ENCODE data around the gene GRIK4.
"Not testable (repeated sequence)": the region's sequence is repeated elsewhere in the genome, so short reads cannot be mapped to it uniquely, and the experiment has no call there.

Gene GRIK4

GRCh38 chr11:120578596-120579154, 67.1 kb downstream of the GRIK4 start:
- DNase-seq (ENCODE audit: low read depth, low spot score): no peak
- Histone ChIP-seq H3K27me3 (ENCODE audit: insufficient read depth, insufficient read length) (no peaks in the 10 kb centered on the region), H3K4me3 (ENCODE audit: insufficient read length, low read depth) (no peak overlapping the region), H3K36me3 (ENCODE audit: insufficient read depth, insufficient read length, low read length) (peaks cover 3% of the 10 kb centered on the region), H3K9me3 (ENCODE audit: insufficient read depth, low read length) (no peaks in the 10 kb centered on the region), H3K4me1 (ENCODE audit: insufficient read depth, insufficient read length) (peaks cover 3% of the 10 kb centered on the region), H3K9ac (ENCODE audit: insufficient read length, low read depth) (no peak overlapping the region)
- TF ChIP-seq SUZ12 (IDR thresholded peaks at IDR 0.05; ENCODE audit: extremely low read depth, insufficient read depth, insufficient read length) (no peak), ZNF274 (IDR thresholded peaks at IDR 0.05; ENCODE audit: low read depth, low read length) (no peak), YY1 (IDR thresholded peaks at IDR 0.05; ENCODE audit: insufficient read depth, insufficient read length) (no peak)

- Histone ChIP-seq H3K4me1 (ENCODE audit: insufficient read depth, insufficient read length) (peaks cover 3% of the 10 kb centered on the region), H3K9ac (ENCODE audit: insufficient read length, low read depth) (no peak overlapping the region), H3K27me3 (ENCODE audit: insufficient read depth, insufficient read length) (no peaks in the 10 kb centered on the region), H3K36me3 (ENCODE audit: insufficient read depth, insufficient read length, low read length) (peaks cover 3% of the 10 kb centered on the region), H3K9me3 (ENCODE audit: insufficient read depth, low read length) (no peaks in the 10 kb centered on the region), H3K4me3 (ENCODE audit: insufficient read length, low read depth) (no peak overlapping the region)
- TF ChIP-seq YY1 (IDR thresholded peaks at IDR 0.05; ENCODE audit: insufficient read depth, insufficient read length) (no peak), SUZ12 (IDR thresholded peaks at IDR 0.05; ENCODE audit: extremely low read depth, insufficient read depth, insufficient read length) (no peak), ZNF274 (IDR thresholded peaks at IDR 0.05; ENCODE audit: low read depth, low read length) (no peak)
- DNase-seq (ENCODE audit: low read depth, low spot score): no peak
These were observed 68.1 kb downstream of the GRIK4 start for GRCh38 chr11:120579611-120580031.

GRCh38 chr11:120581313-120581712, 69.8 kb downstream of the GRIK4 start:
- Histone ChIP-seq H3K4me3 (ENCODE audit: insufficient read length, low read depth) (no peak overlapping the region), H3K27me3 (ENCODE audit: insufficient read depth, insufficient read length) (no peaks in the 10 kb centered on the region), H3K36me3 (ENCODE audit: insufficient read depth, insufficient read length, low read length) (peaks cover 3% of the 10 kb centered on the region), H3K9me3 (ENCODE audit: insufficient read depth, low read length) (no peaks in the 10 kb centered on the region), H3K4me1 (ENCODE audit: insufficient read depth, insufficient read length) (no peaks in the 10 kb centered on the region), H3K9ac (ENCODE audit: insufficient read length, low read depth) (no peak overlapping the region)
- no peak for DNase-seq (ENCODE audit: low read depth, low spot score)
- TF ChIP-seq ZNF274 (IDR thresholded peaks at IDR 0.05; ENCODE audit: low read depth, low read length) (no peak), SUZ12 (IDR thresholded peaks at IDR 0.05; ENCODE audit: extremely low read depth, insufficient read depth, insufficient read length) (no peak), YY1 (IDR thresholded peaks at IDR 0.05; ENCODE audit: insufficient read depth, insufficient read length) (no peak)

- not testable (repeated sequence) for H3K27me3 ChIP-seq (ENCODE audit: insufficient read depth, insufficient read length); H3K9me3 ChIP-seq (ENCODE audit: insufficient read depth, low read length); H3K9ac ChIP-seq (ENCODE audit: insufficient read length, low read depth); DNase-seq (ENCODE audit: low read depth, low spot score); H3K4me1 ChIP-seq (ENCODE audit: insufficient read depth, insufficient read length); H3K4me3 ChIP-seq (ENCODE audit: insufficient read length, low read depth); H3K36me3 ChIP-seq (ENCODE audit: insufficient read depth, insufficient read length, low read length)
These were observed 71.0 kb downstream of the GRIK4 start for GRCh38 chr11:120582535-120582934.

GRCh38 chr11:120586072-120586471, 74.5 kb downstream of the GRIK4 start:
- no peaks in the 10 kb centered on the region for H3K36me3 ChIP-seq (ENCODE audit: insufficient read depth, insufficient read length, low read length)
- H3K4me1 ChIP-seq (ENCODE audit: insufficient read depth, insufficient read length): no peaks in the 10 kb centered on the region
- no peak for DNase-seq (ENCODE audit: low read depth, low spot score)
- TF ChIP-seq YY1 (IDR thresholded peaks at IDR 0.05; ENCODE audit: insufficient read depth, insufficient read length) (no peak), SUZ12 (IDR thresholded peaks at IDR 0.05; ENCODE audit: extremely low read depth, insufficient read depth, insufficient read length) (no peak), ZNF274 (IDR thresholded peaks at IDR 0.05; ENCODE audit: low read depth, low read length) (no peak)
- no peak overlapping the region for H3K9ac ChIP-seq (ENCODE audit: insufficient read length, low read depth)
- no peak overlapping the region for H3K4me3 ChIP-seq (ENCODE audit: insufficient read length, low read depth)
- H3K27me3 ChIP-seq (ENCODE audit: insufficient read depth, insufficient read length): no peaks in the 10 kb centered on the region
- H3K9me3 ChIP-seq (ENCODE audit: insufficient read depth, low read length): no peaks in the 10 kb centered on the region

- Histone ChIP-seq H3K9me3 (ENCODE audit: insufficient read depth, low read length) (no peaks in the 10 kb centered on the region), H3K27me3 (ENCODE audit: insufficient read depth, insufficient read length) (no peaks in the 10 kb centered on the region)
These were observed 75.2 kb downstream of the GRIK4 start for GRCh38 chr11:120586728-120587127.

GRCh38 chr11:120587299-120587698, 75.8 kb downstream of the GRIK4 start:
- Histone ChIP-seq H3K4me1 (ENCODE audit: insufficient read depth, insufficient read length) (no peaks in the 10 kb centered on the region), H3K27me3 (ENCODE audit: insufficient read depth, insufficient read length) (no peaks in the 10 kb centered on the region), H3K9me3 (ENCODE audit: insufficient read depth, low read length) (no peaks in the 10 kb centered on the region), H3K4me3 (ENCODE audit: insufficient read length, low read depth) (no peak overlapping the region), H3K36me3 (ENCODE audit: insufficient read depth, insufficient read length, low read length) (no peaks in the 10 kb centered on the region), H3K9ac (ENCODE audit: insufficient read length, low read depth) (no peak overlapping the region)
- TF ChIP-seq YY1 (IDR thresholded peaks at IDR 0.05; ENCODE audit: insufficient read depth, insufficient read length): no peak
- TF ChIP-seq ZNF274 (IDR thresholded peaks at IDR 0.05; ENCODE audit: low read depth, low read length): no peak
- TF ChIP-seq SUZ12 (IDR thresholded peaks at IDR 0.05; ENCODE audit: extremely low read depth, insufficient read depth, insufficient read length): no peak
- DNase-seq (ENCODE audit: low read depth, low spot score): no peak

More at GRCh38 chr11:120586728-120587127, 75.2 kb downstream of the GRIK4 start:
- DNase-seq (ENCODE audit: low read depth, low spot score): no peak
- no peaks in the 10 kb centered on the region for H3K36me3 ChIP-seq (ENCODE audit: insufficient read depth, insufficient read length, low read length)
- TF ChIP-seq ZNF274 (IDR thresholded peaks at IDR 0.05; ENCODE audit: low read depth, low read length) (no peak), YY1 (IDR thresholded peaks at IDR 0.05; ENCODE audit: insufficient read depth, insufficient read length) (no peak), SUZ12 (IDR thresholded peaks at IDR 0.05; ENCODE audit: extremely low read depth, insufficient read depth, insufficient read length) (no peak)
- no peak overlapping the region for H3K4me3 ChIP-seq (ENCODE audit: insufficient read length, low read depth)
- H3K9ac ChIP-seq (ENCODE audit: insufficient read length, low read depth): no peak overlapping the region
- no peaks in the 10 kb centered on the region for H3K4me1 ChIP-seq (ENCODE audit: insufficient read depth, insufficient read length)

Measured in NT2/D1 (cell line).